ENCODE results near the gene TMEM129.

TMEM129 gene

DNA sequence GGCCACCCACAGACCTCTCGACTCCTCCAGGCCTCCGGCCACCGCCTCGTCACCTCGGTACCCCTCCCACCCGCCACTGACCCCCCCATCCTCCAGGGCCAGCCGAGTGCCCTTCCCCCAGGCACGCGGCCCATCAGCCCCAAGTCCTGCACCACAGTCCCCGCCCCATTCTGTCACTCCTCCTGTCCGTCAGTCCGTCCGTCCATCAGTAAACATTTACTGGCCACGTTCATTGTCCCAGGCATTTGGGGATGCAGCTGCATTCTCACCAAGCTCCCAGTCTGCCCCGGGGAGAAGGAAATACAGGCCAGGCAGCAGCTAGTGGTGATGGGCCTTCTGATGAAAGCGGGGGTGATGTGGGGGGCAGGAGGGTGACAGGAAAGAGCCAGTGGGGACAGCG is 36.7 kb upstream of the TMEM129 start:
- DNase-seq = no peak

DNA sequence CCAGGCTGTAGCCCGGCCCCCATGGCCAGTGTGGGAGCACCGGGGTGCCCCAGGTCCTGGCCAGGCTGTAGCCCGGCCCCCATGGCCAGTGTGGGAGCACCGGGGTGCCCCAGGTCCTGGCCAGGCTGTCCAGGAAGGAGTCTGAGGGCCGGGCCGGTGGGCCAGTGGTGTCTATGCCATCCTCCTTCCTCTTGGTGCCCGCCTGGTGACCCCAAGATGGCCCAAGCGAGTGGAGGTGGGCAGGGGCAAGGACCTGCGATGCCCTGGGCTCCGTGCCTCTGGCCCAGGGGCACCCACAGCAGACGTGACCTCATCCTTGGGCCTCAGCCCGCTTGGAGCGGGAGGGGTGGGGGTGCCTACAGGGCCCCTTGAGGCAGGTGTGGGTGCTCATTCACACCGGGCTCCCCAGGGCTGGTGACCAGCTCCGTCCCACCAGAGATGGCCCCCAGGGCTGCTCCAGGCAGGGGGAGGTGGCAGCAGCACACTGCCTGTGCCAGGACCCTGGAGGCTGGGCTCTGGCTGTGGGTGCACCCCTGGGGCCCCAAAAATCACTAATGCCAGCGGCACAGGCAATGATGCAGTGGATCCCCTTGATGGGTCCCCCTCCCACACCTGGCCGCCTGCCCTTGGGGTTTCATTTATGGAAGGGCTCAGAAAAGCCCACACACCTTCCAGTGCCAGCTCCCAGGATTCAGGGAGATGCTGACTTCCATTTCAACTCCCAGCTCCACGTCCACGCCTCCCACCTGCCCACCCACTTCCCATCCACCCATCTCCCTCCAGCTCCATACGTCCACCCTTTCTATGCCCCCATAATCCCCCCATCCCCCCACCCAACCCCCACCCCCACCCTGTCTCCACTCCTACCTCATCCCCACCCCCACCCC is 36.0 kb upstream of the TMEM129 start:
- DNase-seq = no peak

DNA sequence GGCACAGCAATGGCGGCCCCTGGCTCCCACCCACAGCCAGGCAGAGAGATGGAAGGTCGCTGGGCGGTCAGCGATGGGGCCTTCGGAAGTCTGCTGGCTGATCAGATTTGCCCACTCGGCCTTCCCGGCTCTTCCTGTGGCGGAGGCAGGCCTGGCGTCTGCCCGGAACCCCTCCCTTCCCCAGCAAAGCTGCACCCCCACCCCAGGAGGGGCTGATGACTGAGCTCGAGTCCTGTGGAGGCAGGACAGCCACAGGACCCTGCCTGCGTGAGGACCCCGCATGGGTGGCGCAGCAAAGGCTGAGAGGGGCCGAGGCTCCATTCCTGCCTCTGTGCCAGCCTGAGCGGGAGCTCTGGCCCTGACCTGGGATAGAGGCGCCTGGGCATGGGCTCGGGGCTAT is 35.0 kb upstream of the TMEM129 start:
- no peak for DNase-seq

DNA sequence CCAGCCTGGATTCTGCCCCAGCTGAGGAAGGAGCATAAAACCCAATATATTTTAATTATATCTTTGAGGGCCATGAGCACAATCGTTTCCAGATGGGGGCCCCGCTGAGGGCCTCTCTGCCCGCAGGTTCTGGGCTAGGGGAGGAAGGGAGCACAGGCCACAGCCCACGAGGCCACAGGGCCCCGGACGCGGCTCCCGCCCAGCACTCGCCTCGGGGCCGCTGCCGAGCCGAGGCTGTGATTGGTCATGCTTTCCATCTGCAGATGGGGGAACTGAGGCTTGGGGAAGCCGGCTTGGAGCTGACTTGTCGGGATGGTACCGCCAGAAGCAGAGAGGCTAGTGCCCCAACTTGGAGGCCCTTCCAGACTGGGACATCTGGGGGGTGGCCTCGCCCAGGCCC is 34.2 kb upstream of the TMEM129 start:
- no peak for DNase-seq

- no peak for DNase-seq
These were observed 33.2 kb upstream of the TMEM129 start for GRCh38 chr4:1754336-1754735.

DNA sequence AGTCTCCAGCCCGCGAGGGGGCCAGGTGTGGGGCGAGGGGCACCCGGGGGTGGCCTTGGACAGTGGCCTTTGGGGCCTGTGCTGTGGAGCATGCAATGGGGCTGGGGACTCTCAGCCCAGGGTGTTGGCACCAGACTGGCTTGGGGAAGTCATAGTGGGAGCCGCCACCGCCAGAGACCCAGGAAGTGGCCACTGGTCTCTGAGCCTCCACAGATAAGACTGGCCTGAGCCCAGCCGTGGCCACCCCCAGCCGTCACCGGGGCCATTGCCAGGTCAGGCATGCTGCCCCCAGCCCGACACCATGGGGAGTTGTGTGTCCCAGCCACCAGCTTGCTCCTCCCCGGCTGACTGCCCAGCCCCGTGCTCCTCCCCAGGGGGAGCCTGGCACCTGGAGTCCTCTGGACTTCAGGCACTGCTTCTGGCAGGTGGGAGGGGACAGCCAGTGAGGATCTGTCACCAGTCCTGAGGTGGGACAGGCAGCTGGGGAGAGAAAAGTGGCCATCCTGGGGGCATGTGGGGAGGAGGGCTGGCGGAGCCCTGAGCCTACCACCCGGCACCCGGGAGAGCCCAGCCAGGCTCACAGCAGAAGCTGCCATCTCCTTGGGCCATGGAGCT is 32.7 kb upstream of the TMEM129 start:
- no peak for DNase-seq

- no peak for DNase-seq
These were observed 32.2 kb upstream of the TMEM129 start for GRCh38 chr4:1753294-1753696.

GRCh38 chr4:1752284-1753041 is 31.3 kb upstream of the TMEM129 start:
- DNase-seq = no peak

DNA sequence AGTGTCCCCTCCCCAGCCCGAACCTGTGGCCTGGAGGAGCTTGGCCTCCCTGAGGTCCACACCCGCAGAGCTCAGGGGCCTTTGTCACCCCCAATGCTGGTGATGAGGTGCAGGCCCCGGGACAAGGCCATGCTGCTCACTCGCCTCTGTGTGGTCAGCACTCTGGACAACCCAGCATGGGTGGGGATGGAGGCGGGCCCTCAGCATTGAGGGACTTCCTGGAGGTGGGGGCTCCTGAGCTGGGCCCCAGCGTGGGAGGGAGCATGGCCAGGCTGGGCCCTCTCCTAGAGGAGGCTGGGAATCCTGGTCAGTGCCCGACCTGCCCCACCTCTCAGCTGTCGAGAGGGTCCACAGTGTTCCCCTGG is 30.8 kb upstream of the TMEM129 start:
- DNase-seq = no peak

DNA sequence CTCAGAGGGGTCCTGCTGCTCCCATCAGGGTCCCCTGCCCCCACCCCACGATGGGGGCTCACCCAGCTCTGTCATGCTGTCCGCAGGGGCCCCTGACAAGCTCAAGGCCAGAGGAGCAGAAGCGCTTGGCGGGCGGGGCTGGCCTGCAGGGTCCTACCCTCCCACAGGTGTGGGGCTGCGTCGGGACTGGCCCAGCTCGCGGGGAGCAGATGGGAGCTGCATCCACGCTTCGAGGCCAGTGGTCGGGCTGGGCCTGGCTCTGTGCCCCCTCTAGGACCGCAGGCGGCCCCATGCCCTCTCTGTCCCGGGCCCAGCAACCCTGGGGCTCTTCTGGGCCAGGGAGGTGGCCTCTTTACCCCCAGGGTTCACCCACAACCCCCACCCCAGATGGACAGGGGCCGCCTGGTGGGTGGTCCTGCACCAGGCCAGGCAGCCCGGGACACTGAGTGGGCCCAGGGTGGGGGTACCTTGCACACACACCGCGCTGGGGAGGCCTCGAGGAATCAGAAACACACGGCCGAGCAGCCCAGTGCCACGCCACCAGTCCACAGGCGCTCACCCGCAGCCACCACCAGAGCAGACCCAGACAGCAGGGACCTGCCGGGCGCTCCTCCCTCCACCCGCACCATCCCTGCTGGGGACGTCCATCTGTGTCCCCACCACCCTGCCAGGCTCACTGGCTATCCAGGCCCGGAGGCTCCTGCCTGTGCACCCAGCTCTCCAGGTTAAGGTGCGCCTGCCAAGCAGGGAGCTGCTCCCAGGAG is 30.2 kb upstream of the TMEM129 start:
- DNase-seq = no peak

DNA sequence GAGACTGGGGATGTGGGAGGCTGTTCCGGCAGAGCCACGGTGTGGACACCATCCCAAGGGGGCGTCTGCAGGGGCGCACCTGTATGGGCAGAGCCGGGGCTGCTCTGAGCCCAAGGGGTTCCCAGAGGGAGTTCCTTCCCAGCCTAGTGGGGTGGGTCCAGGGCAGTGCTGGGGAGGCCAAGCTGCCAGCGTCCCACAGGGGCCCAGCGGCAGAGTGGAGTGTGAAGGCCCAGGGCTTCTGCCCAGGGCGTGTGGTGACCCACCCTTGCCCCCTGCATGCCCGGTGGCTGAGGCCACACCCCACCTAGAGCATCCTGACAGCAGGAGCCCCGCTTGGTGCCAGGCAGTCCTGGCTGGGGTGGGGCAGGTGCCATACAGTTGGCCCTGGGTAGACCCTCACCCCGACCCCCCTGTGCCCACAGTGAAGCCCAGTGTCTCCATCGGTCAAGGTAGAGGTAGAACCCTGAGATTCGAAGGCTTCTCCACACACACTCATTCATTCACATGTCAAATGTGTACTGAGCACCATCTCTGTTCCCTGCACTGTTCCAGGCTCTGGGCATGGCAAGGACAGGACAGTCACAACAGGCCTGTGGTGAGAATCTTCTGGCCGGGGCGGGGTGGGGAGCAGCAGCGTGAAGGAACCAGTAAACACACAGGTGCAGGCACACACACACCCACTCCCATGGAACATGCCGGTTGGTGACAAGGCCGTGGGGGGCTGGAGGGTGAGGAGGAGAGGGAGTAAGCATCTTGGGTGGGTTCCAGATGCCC is 29.4 kb upstream of the TMEM129 start:
- no peak for DNase-seq

GRCh38 chr4:1749826-1750225 is 28.7 kb upstream of the TMEM129 start:
- no peak for DNase-seq

DNA sequence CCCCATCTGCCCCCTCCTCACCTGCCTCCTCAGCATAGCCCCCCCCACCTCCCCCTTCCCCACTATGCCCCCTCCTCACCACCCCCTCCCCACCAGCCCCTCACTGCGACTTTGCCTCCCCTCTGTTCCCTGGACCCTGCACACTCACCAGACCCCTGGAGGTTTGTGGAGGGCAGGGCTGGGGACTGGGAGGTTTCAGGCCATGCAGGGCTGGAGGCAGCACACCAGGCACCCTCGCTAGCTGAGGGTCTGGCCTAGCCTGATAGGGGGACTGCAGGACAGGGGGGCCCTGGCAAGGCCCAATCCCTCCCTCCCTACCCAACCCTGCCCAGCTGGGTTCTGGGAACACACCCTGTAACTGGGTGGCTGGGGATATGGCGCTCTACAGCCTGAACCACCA is 28.2 kb upstream of the TMEM129 start:
- no peak for DNase-seq

- no peak for DNase-seq
These were observed 27.4 kb upstream of the TMEM129 start for GRCh38 chr4:1748465-1748995.

GRCh38 chr4:1747603-1747967 is 26.5 kb upstream of the TMEM129 start:
- no peak for DNase-seq

- no peak for DNase-seq
These were observed 25.9 kb upstream of the TMEM129 start for GRCh38 chr4:1746919-1747602.

GRCh38 chr4:1746265-1746691 is 25.2 kb upstream of the TMEM129 start:
- no peak for DNase-seq

DNA sequence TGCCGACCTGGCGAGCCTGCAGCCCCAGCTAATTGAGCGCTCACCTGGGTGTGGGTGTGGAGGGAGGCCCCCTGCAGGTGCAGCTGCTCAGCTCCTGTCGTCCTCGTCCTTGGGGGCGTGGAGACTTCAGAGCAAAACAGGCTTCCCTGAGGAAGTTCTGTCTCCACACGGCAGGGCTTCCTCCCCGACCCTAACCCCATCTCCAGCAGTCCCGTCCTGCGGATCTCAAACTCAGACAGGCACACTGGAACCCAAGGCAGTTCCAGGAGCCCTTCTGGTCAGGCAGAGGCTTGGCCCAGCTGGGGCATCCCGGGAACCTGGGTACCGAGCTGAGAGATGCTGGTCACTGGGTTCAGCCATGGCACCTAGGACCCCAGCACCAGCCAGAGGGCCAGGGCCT is 24.6 kb upstream of the TMEM129 start:
- no peak for DNase-seq

GRCh38 chr4:1745165-1745564 is 24.0 kb upstream of the TMEM129 start:
- DNase-seq = no peak

DNA sequence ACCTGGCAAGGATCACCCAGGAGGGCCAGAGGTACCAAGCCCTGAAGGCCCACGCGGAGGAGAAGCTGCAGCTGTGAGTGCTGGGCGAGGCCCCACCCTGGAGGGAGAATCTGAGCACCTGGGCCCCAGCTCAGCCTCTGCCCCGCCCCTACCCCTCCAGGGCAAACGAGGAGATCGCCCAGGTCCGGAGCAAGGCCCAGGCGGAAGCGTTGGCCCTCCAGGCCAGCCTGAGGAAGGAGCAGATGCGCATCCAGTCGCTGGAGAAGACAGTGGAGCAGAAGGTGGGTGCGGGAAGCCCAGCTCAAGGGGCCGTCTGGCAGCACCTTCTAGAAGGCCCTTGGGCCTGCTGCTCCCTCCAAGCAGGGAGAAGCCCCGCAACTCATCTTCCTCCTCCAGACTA is 23.4 kb upstream of the TMEM129 start:
- DNase-seq = no peak

- no peak for DNase-seq
These were observed 22.9 kb upstream of the TMEM129 start for GRCh38 chr4:1743975-1744374.

DNA sequence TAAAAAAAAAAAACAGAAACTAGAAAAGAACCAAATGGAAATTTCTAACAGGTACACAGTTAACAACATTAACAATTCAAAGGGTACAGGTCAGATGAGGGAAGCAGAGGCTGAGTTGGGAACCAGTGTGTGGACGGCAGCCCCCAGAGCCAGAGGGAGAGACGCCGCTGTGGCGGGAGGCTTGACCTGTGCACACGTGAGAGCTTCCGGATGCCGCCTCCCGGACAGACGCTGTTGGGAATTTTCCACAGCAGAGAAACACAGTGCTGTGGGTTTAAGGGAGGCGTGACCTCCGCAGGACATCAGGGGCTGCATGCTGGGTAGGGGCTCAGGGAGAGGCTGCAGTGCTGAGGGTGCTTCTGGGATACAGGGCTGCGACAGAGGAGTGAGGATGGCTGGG is 22.4 kb upstream of the TMEM129 start:
- no peak for DNase-seq
